ENCODE measurements around the gene ZFPL1.
A peak's percentile ranks its signal among the peaks of the same experiment; 100 is the strongest.

ZFPL1 gene

DNA sequence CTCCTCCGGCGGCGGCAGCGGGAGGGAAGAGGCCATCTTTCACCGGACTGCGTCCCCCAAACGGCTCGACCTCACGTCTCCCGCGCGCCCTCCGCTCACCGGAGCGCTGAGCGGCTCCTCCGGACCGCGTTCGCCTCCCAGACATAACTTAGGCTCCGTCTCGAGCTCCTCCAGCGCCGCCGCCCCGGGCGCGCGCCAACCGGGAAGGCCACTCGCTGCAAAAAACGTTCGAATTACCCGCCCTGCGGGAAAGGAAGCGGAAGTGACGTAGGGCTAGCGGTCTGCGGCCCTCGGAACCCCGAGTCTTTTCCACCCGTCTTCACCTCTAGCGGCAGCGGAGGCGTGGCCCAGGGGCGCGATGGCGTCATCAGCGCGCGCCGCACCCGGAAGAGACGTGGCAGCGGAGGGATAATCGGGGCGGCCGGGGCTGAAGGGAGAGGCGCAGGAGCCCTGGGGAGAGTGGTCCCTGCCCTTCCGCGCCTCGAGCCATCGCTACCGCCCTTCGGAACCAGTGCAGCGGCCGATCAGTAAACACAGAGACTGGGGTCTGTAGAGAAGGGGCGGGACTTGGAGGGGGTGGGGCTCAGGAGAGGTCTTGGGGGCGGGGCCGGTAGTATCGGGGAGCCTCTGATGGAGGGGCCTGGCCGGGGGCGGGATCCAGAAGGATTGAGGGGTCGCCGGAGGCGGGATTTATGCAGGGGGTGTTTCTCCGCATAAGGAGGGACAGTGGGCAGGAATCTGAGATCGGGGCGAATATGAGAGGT, at the start of gene ZFPL1, which contains the start of gene CDCA5:
Gene ZFPL1, plus strand, starts transcription at position 389 of the 764 bp plus-strand sequence. CDS start 477 bp downstream, outside the sequence.
Gene CDCA5, minus strand, starts transcription at position 207 of the 764 bp plus-strand sequence. Its CDS starts 62 bp downstream, at position 145.
- no CpG with 5 or more reads among the region's 79 CpGs for WGBS (ENCODE audit: insufficient coverage, insufficient read length)
- H3K4me1 ChIP-seq (ENCODE audit: control insufficient read depth, insufficient read depth, low read length), result no peaks in the 10 kb centered on the region
- peaks cover 19% of the 10 kb centered on the region for H3K36me3 ChIP-seq (ENCODE audit: control insufficient read depth, insufficient read depth, low read length)
- no peak within 1 kb of the TSS for H3K27ac ChIP-seq (ENCODE audit: low read length)
- H3K9me3 ChIP-seq (ENCODE audit: control insufficient read depth, insufficient read depth, low read length), result no peaks in the 10 kb centered on the region
- peak within 1 kb of the TSS; percentile 94 for H3K4me3 ChIP-seq (ENCODE audit: low read length)
- peak; percentile 89 for DNase-seq (ENCODE audit: low read depth, low spot score)
- no peaks in the 10 kb centered on the region for H3K27me3 ChIP-seq (ENCODE audit: control insufficient read depth, insufficient read depth, low read length)

DNA sequence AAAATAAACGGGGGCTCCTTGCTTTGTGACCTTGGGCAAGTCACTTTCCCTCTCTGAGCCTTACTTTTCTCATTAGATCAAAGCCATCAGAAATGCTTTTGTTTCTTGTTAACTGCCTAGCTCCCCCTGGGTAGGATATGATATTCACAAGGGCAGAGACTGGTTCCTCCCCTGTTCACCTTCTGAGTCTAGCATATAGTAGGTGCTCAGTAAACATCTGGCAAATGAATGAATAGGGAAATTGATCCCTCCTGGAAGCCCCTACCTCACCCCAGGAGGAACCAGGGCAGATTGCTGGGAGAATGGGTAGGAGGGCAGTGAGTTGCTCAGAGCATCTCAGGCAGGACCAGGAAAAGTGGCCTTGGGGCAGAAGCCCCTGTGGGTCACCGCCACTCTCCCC, 49.6 kb upstream of the ZFPL1 start:
- no peak overlapping the region for H3K27ac ChIP-seq (ENCODE audit: low read length)
- H3K9me3 ChIP-seq (ENCODE audit: control insufficient read depth, insufficient read depth, low read length), result no peaks in the 10 kb centered on the region
- H3K36me3 ChIP-seq (ENCODE audit: control insufficient read depth, insufficient read depth, low read length), result peaks cover 2% of the 10 kb centered on the region; the same call in 1 of the 2 replicates
- WGBS (ENCODE audit: insufficient coverage, insufficient read length), result no CpG with 5 or more reads among the region's 2 CpGs
- no peaks in the 10 kb centered on the region for H3K4me1 ChIP-seq (ENCODE audit: control insufficient read depth, insufficient read depth, low read length)
- H3K27me3 ChIP-seq (ENCODE audit: control insufficient read depth, insufficient read depth, low read length), result no peaks in the 10 kb centered on the region
- no peak for DNase-seq (ENCODE audit: low read depth, low spot score)
- H3K4me3 ChIP-seq (ENCODE audit: low read length), result no peak overlapping the region

DNA sequence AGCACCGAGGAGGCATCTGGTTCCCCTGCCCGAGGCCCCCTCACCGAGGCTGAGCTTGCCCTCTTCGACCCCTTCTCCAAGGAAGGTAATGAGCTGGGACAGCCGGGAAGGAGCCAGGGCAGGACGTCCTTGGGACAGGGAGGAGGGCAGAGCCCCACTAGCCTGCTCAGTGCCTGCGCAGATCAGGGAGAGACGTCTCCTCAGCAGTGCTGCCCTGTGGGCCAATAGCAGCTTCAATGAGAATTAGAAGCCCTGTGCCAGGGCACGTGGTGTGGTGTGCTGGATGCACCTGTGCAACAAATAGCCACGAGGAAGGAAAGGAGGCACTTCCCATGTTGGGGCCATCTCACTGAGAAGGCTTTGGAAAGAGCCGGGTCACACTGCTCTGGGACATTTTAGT, 48.4 kb upstream of the ZFPL1 start:
- Histone ChIP-seq H3K4me1 (ENCODE audit: control insufficient read depth, insufficient read depth, low read length) (no peaks in the 10 kb centered on the region), H3K36me3 (ENCODE audit: control insufficient read depth, insufficient read depth, low read length) (peaks cover 2% of the 10 kb centered on the region; the same call in 1 of the 2 replicates), H3K9me3 (ENCODE audit: control insufficient read depth, insufficient read depth, low read length) (no peaks in the 10 kb centered on the region), H3K4me3 (ENCODE audit: low read length) (no peak overlapping the region), H3K27ac (ENCODE audit: low read length) (no peak overlapping the region), H3K27me3 (ENCODE audit: control insufficient read depth, insufficient read depth, low read length) (no peaks in the 10 kb centered on the region)
- WGBS (ENCODE audit: insufficient coverage, insufficient read length), result no CpG with 5 or more reads among the region's 11 CpGs
- no peak for DNase-seq (ENCODE audit: low read depth, low spot score)

DNA sequence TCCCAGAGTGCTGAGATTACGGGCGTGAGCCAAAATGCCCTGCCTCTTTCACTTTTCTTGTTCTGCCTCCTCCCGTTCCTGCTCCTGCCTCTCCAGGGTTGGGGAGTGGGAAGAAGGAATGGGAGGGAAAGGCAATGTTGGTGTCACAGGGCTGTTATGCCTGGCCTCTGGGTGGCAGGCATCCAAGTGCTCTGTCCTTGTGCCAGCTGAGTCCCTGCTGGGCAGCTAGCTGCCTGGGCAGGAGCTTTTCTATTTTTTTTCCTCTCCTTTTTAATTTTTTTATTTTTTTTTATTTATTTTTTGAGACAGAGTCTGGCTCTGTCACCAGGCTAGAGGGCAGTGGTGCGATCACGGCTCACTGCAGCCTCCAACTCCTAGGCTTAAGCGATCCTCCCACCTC, 47.1 kb upstream of the ZFPL1 start:
- no peak overlapping the region for H3K27ac ChIP-seq (ENCODE audit: low read length)
- WGBS (ENCODE audit: insufficient coverage, insufficient read length), result no CpG with 5 or more reads among the region's 6 CpGs
- no peaks in the 10 kb centered on the region for H3K9me3 ChIP-seq (ENCODE audit: control insufficient read depth, insufficient read depth, low read length)
- no peak overlapping the region for H3K4me3 ChIP-seq (ENCODE audit: low read length)
- H3K27me3 ChIP-seq (ENCODE audit: control insufficient read depth, insufficient read depth, low read length), result no peaks in the 10 kb centered on the region
- H3K4me1 ChIP-seq (ENCODE audit: control insufficient read depth, insufficient read depth, low read length), result no peaks in the 10 kb centered on the region
- no peak for DNase-seq (ENCODE audit: low read depth, low spot score)
- peaks cover 2% of the 10 kb centered on the region; the same call in 1 of the 2 replicates for H3K36me3 ChIP-seq (ENCODE audit: control insufficient read depth, insufficient read depth, low read length)

DNA sequence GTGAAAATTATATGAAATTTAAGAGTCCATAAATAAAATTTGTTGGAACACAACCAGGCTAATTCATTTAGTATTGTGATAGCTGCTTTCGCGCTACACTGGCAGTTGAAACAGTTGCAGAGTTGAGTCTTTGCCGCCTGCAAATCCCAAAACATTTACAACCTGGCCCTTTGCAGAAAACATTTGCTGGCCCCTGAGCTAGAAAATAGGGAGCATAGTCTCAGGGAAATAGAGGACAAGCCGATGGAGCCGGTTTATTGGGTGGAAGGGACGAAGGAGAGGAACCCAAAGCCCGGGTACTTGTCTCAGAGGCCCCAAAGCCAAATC, 43.5 kb upstream of the ZFPL1 start:
- Histone ChIP-seq H3K27ac (ENCODE audit: low read length) (no peak overlapping the region), H3K4me3 (ENCODE audit: low read length) (peak overlapping the region; percentile 87; the same call in 1 of the 2 replicates), H3K9me3 (ENCODE audit: control insufficient read depth, insufficient read depth, low read length) (no peaks in the 10 kb centered on the region), H3K36me3 (ENCODE audit: control insufficient read depth, insufficient read depth, low read length) (peaks cover 15% of the 10 kb centered on the region), H3K27me3 (ENCODE audit: control insufficient read depth, insufficient read depth, low read length) (no peaks in the 10 kb centered on the region; the same call in 1 of the 2 replicates), H3K4me1 (ENCODE audit: control insufficient read depth, insufficient read depth, low read length) (no peaks in the 10 kb centered on the region)
- DNase-seq (ENCODE audit: low read depth, low spot score), result no peak
- no CpG with 5 or more reads among the region's 7 CpGs for WGBS (ENCODE audit: insufficient coverage, insufficient read length)

DNA sequence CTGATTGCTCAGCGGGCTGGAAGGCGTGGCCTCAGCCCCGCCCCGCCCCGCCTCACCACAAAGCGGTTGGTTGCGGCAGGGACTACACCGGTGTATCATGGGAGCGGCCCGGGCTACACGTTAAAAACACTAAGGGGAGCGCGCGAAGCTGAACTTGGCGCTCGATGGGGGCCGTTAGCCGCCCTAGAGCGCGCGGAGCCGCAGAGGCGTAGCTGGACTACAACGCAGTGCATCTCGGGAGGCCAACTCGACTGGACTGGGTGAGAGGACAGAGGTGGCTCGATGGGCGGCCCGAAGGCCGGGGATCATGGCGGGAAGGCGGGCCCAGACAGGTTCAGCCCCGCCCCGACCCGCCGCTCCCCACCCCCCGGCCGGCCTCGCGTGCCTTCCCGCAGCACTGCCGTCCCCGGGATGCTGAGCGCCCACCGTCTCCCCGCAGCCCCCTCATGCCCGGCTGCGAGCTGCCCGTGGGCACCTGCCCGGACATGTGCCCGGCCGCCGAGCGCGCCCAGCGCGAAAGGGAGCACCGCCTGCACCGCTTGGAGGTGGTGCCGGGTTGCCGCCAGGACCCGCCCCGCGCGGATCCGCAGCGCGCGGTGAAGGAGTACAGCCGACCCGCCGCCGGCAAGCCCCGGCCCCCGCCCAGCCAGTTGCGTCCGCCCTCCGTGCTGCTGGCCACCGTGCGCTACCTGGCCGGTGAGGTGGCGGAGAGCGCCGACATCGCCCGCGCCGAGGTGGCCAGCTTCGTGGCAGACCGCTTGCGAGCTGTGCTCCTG, 43.0 kb upstream of the ZFPL1 start, which contains the start of gene SAC3D1:
Gene SAC3D1, plus strand, starts transcription at position 364 of the 776 bp plus-strand sequence. Its CDS starts 83 bp downstream, at position 447.
- peak; percentile 73 for DNase-seq (ENCODE audit: low read depth, low spot score)
- Histone ChIP-seq H3K27me3 (ENCODE audit: control insufficient read depth, insufficient read depth, low read length) (no peaks in the 10 kb centered on the region; the same call in 1 of the 2 replicates), H3K36me3 (ENCODE audit: control insufficient read depth, insufficient read depth, low read length) (peaks cover 17% of the 10 kb centered on the region), H3K9me3 (ENCODE audit: control insufficient read depth, insufficient read depth, low read length) (no peaks in the 10 kb centered on the region), H3K4me1 (ENCODE audit: control insufficient read depth, insufficient read depth, low read length) (no peaks in the 10 kb centered on the region), H3K4me3 (ENCODE audit: low read length) (peak within 1 kb of the TSS; percentile 87), H3K27ac (ENCODE audit: low read length) (no peak within 1 kb of the TSS)
- no CpG with 5 or more reads among the region's 91 CpGs for WGBS (ENCODE audit: insufficient coverage, insufficient read length)

DNA sequence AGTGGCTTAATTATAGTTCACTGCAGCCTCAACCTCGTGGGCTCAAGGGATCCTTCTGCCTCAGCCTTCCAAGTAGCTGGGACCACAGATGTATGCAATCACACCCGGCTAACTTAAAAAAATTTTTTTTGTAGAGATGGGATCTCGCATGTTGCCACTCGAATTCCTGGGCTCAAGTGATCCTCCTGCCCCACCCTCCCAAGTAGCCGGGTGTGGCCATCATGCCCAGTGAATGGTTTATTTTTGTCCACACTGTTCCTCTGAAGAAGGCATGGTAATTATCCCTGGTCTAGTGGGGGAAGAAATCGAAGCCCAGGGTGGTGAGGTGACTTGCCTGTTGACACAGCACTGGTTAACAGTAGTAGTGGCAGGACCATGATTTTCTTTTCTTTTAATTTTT, 41.1 kb upstream of the ZFPL1 start:
- Histone ChIP-seq H3K4me1 (ENCODE audit: control insufficient read depth, insufficient read depth, low read length) (no peaks in the 10 kb centered on the region), H3K27me3 (ENCODE audit: control insufficient read depth, insufficient read depth, low read length) (no peaks in the 10 kb centered on the region; the same call in 1 of the 2 replicates)

DNA sequence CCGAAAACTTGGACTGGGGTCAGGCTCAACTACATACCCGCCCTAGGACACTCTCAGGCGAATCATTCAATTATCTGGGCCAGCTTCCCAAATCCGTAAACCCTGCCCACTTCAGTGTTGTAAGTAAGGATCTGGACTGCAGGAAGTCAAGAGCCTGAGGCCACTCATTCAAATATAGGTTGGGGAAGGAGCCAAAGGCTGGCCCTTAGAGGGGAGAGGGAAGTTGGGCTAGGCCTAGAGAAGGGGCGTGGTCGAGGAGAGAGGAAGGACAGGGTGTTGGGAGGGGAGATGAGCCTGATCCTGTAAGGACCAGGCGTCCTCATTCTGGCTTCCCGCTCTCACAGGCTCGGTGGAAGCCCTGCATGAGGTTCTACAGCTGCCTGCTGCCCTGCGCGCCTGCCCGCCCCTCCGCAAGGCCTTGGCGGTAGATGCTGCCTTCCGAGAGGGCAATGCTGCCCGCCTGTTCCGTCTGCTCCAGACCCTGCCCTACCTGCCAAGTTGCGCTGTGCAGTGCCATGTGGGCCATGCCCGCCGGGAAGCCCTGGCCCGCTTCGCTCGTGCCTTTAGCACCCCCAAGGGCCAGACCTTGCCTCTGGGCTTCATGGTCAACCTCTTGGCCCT, 40.0 kb upstream of the ZFPL1 start:
- H3K9me3 ChIP-seq (ENCODE audit: control insufficient read depth, insufficient read depth, low read length), result no peaks in the 10 kb centered on the region
- WGBS (ENCODE audit: insufficient coverage, insufficient read length), result no CpG with 5 or more reads among the region's 23 CpGs
- DNase-seq (ENCODE audit: low read depth, low spot score), result no peak
- peaks cover 20% of the 10 kb centered on the region for H3K36me3 ChIP-seq (ENCODE audit: control insufficient read depth, insufficient read depth, low read length)
- no peaks in the 10 kb centered on the region for H3K4me1 ChIP-seq (ENCODE audit: control insufficient read depth, insufficient read depth, low read length)
- no peak overlapping the region for H3K4me3 ChIP-seq (ENCODE audit: low read length)
- no peak overlapping the region for H3K27ac ChIP-seq (ENCODE audit: low read length)
- no peaks in the 10 kb centered on the region; the same call in 1 of the 2 replicates for H3K27me3 ChIP-seq (ENCODE audit: control insufficient read depth, insufficient read depth, low read length)

More for the DNA sequence above, 41.1 kb upstream of the ZFPL1 start:
- no peak for DNase-seq (ENCODE audit: low read depth, low spot score)
- H3K4me3 ChIP-seq (ENCODE audit: low read length), result no peak overlapping the region
- H3K9me3 ChIP-seq (ENCODE audit: control insufficient read depth, insufficient read depth, low read length), result no peaks in the 10 kb centered on the region
- no CpG with 5 or more reads among the region's 6 CpGs for WGBS (ENCODE audit: insufficient coverage, insufficient read length)
- H3K27ac ChIP-seq (ENCODE audit: low read length), result no peak overlapping the region
- H3K36me3 ChIP-seq (ENCODE audit: control insufficient read depth, insufficient read depth, low read length), result peaks cover 20% of the 10 kb centered on the region

DNA sequence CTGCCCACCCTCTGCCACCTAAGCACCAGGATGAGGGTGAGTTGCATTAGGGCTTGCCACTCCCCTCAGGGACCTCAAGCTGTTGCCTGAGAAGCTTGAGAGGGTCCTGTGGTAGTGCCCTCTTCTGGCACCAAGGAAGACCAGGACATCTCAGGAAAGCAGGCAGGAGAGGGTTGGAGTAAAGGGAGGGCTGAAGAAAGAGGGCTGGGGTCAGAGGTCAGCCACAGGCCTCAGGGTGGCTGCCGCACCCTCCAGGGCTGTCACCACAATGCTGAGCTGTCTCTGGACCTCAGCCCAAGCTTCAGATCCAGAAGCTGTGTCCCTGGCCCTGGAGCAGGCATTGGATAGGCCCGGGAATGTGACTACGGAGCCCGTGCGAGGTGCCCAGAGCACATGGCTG, 39.0 kb upstream of the ZFPL1 start:
- no peaks in the 10 kb centered on the region; the same call in 1 of the 2 replicates for H3K27me3 ChIP-seq (ENCODE audit: control insufficient read depth, insufficient read depth, low read length)
- H3K4me3 ChIP-seq (ENCODE audit: low read length), result no peak overlapping the region
- no peaks in the 10 kb centered on the region for H3K4me1 ChIP-seq (ENCODE audit: control insufficient read depth, insufficient read depth, low read length)
- WGBS (ENCODE audit: insufficient coverage, insufficient read length), result no CpG with 5 or more reads among the region's 5 CpGs
- no peak overlapping the region for H3K27ac ChIP-seq (ENCODE audit: low read length)
- DNase-seq (ENCODE audit: low read depth, low spot score), result no peak
- no peaks in the 10 kb centered on the region for H3K9me3 ChIP-seq (ENCODE audit: control insufficient read depth, insufficient read depth, low read length)
- peaks cover 20% of the 10 kb centered on the region for H3K36me3 ChIP-seq (ENCODE audit: control insufficient read depth, insufficient read depth, low read length)

DNA sequence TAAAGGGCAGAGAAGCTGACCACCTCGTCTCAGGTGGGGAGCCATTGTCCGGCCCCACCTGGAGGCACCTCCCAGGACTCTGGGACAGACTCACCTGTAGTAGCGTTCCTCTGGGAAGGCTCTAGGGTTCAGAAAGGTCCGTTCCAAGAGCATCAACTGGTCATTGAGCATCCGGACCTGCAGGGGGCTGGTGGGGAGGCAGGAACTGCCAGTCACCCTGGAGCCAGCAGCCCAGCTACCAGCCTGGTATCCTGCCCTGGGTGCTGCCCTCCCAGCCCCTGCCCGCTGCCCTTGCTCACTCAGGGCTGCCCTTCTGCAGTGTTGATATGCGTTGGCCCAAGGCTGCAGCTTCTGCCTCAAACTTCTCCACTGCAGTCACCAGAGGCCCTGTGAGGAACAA, 38.3 kb upstream of the ZFPL1 start:
- Histone ChIP-seq H3K36me3 (ENCODE audit: control insufficient read depth, insufficient read depth, low read length) (peaks cover 20% of the 10 kb centered on the region), H3K9me3 (ENCODE audit: control insufficient read depth, insufficient read depth, low read length) (no peaks in the 10 kb centered on the region), H3K27ac (ENCODE audit: low read length) (no peak overlapping the region), H3K4me1 (ENCODE audit: control insufficient read depth, insufficient read depth, low read length) (no peaks in the 10 kb centered on the region), H3K27me3 (ENCODE audit: control insufficient read depth, insufficient read depth, low read length) (no peaks in the 10 kb centered on the region; the same call in 1 of the 2 replicates), H3K4me3 (ENCODE audit: low read length) (no peak overlapping the region)
- no CpG with 5 or more reads among the region's 7 CpGs for WGBS (ENCODE audit: insufficient coverage, insufficient read length)
- no peak for DNase-seq (ENCODE audit: low read depth, low spot score)

Data from iPS DF 6.9 (cell line).